Kidney (tissue), 14 donors: ENCODE results near the gene GIPC2. TPM values are rescaled to one million over a fixed set of nuclear protein-coding genes. Genes with fewer than 3 reads are reported as not detected.

Source experiments
- DNase-seq, 5 donors: peaks; one replicate each; pipeline ENCODE4 v3.0.0-alpha.2; 2013 to 2020
- FAIRE-seq: peaks from 2 replicates; lab custom pipeline; 2012; peaks lifted over from hg19 to GRCh38; lab: Jason Lieb, UNC
- H3K27ac ChIP-seq, 2 donors: one replicate each; pipeline ENCODE4 v1.7.0; 2013; ENCODE audit warnings: low read depth in 2 of 2, low read length in 2 of 2, inconsistent platforms in 1 of 2
- H3K27me3 ChIP-seq: one replicate; pipeline ENCODE4 v1.7.1; 2013; ENCODE audit warnings: low read length, inconsistent platforms; ENCODE audit not compliant: control insufficient read depth, insufficient read depth
- H3K36me3 ChIP-seq, 3 donors: one replicate each; pipeline versions ENCODE4 v1.7.0 to v1.7.1; 2013; ENCODE audit warnings: low read length in 3 of 3, control low read depth in 1 of 3, inconsistent platforms in 1 of 3; ENCODE audit not compliant: insufficient read depth in 3 of 3, control insufficient read depth in 2 of 3
- H3K4me1 ChIP-seq, 3 donors: one replicate each; pipeline versions ENCODE4 v1.7.0 to v1.7.1; 2013; ENCODE audit warnings: low read length in 3 of 3, inconsistent platforms in 1 of 3, low read depth in 1 of 3; ENCODE audit not compliant: control insufficient read depth in 2 of 3, insufficient read depth in 2 of 3
- H3K4me3 ChIP-seq, 3 donors: one replicate each; pipeline versions ENCODE4 v1.7.0 to v1.8.1; 2013; ENCODE audit warnings: low read length in 3 of 3, control low read depth in 1 of 3, inconsistent platforms in 1 of 3
- H3K9ac ChIP-seq, 3 donors: one replicate each; pipeline versions ENCODE4 v1.7.0 to v1.7.1; 2013; ENCODE audit warnings: low read length in 3 of 3, control low read depth in 1 of 3, inconsistent platforms in 1 of 3
- H3K9me3 ChIP-seq, 3 donors: one replicate each; pipeline versions ENCODE4 v1.7.0 to v1.7.1; 2013; ENCODE audit warnings: low read length in 3 of 3, control low read depth in 1 of 3, inconsistent platforms in 1 of 3; ENCODE audit not compliant: control insufficient read depth in 2 of 3, insufficient read depth in 1 of 3
- CTCF ChIP-seq: IDR thresholded peaks from 3 replicates; pipeline ENCODE4 v1.5.1; 2012; ENCODE audit warnings: mild to moderate bottlenecking, moderate library complexity, borderline replicate concordance; ENCODE audit not compliant: insufficient read depth; ENCODE audit errors: extremely low read depth
- intact Hi-C: fragments of 100-400 bp; cut with DNase I; formaldehyde crosslinking; loops from one replicate; pipeline ENCODE4 v1.11.1; 2022
- polyA plus RNA-seq: library from polyadenylated mRNA; stranded (reverse); fragments of 350-450 nt; fragmentation: Illumina TruSeq; extraction: RNeasy Lipid Tissue Mini Kit (QIAGEN cat#74804); gene quantifications from one replicate; pipeline ENCODE4 v1.2.3, GENCODE V29; 2014; ENCODE audit warnings: low read depth, low replicate concordance; ENCODE audit not compliant: insufficient read depth
- total RNA-seq: library from RNA; stranded (reverse); fragmentation: NEBNext Ultra II Directional; extraction: Animal tissue kit (Norgen Biotek cat#: 25700); gene quantifications from one replicate; pipeline ENCODE4 v1.2.1, GENCODE V29; 2021
- donor health status: control.
- donor health status: control.
- donor health status: control.
- donor health status: control.
- donor health status: control.
- donor health status: DM: yes; HTN: yes; CAD: no.
- donor health status: Normal renal cell carcinoma (clear cell type).

GIPC2 gene
- total and polyA plus RNA-seq, 2 donors from 2014 or later = 10.7 to 20.3 TPM

- no peak overlapping the region for H3K4me3 ChIP-seq
- no peaks in the 10 kb centered on the region for H3K9me3 ChIP-seq
- H3K27me3 ChIP-seq = no peaks in the 10 kb centered on the region
- intact Hi-C loops = no loop called here
- FAIRE-seq (no peak), DNase-seq (no peak)
- no peaks in the 10 kb centered on the region for H3K4me1 ChIP-seq
- no peak overlapping the region for H3K27ac ChIP-seq
- no peak overlapping the region for H3K9ac ChIP-seq
- peaks cover 0 to 5% (median 0%) of the 10 kb centered on the region in 3 donors for H3K36me3 ChIP-seq
- no peak for TF ChIP-seq CTCF
Observed at GRCh38 chr1:78122389-78122788, 76.6 kb downstream of the GIPC2 start.

GRCh38 chr1:78126506-78126905 is 80.7 kb downstream of the GIPC2 start:
- FAIRE-seq = no peak
- Histone ChIP-seq H3K9me3 (no peaks in the 10 kb centered on the region), H3K4me3 (no peak overlapping the region), H3K27ac (no peak overlapping the region), H3K27me3 (no peaks in the 10 kb centered on the region), H3K4me1 (no peaks in the 10 kb centered on the region), H3K36me3 (peaks cover 0 to 5% (median 0%) of the 10 kb centered on the region in 3 donors), H3K9ac (no peak overlapping the region)
- TF ChIP-seq CTCF = no peak
- no peak for DNase-seq
- intact Hi-C loops = no loop called here

GRCh38 chr1:78132174-78132947 is 86.6 kb downstream of the GIPC2 start:
- no peak overlapping the region for H3K27ac ChIP-seq
- no peak for FAIRE-seq
- intact Hi-C loops = loop anchor here (10.0 kb wide), 2 partner anchors 472 to 542 kb away; no protein-coding TSS in a partner anchor

More at GRCh38 chr1:78132174-78132947, 86.6 kb downstream of the GIPC2 start:
- Histone ChIP-seq H3K4me1 (no peaks in the 10 kb centered on the region), H3K27me3 (no peaks in the 10 kb centered on the region), H3K9me3 (no peaks in the 10 kb centered on the region), H3K9ac (no peak overlapping the region), H3K36me3 (no peaks in the 10 kb centered on the region), H3K4me3 (no peak overlapping the region)
- DNase-seq = no peak
- TF ChIP-seq CTCF = no peak
